ENCODE measurements around the gene GLRX5. TPM values are rescaled to one million over a fixed set of nuclear protein-coding genes. Genes with fewer than 3 reads are reported as not detected.
A peak's percentile ranks its signal among the peaks of the same experiment; 100 is the strongest.

GLRX5 gene
- 10 to 100 TPM; 61.0 to 72.2 (median 71.6) TPM for polyA plus RNA-seq (ENCODE audit: insufficient read length in 3 of 3)
- long read RNA-seq, donor 1, transcript GLRX5-201 (2 exons, 1,564 nt) = major isoform, 67 of 129 reads
- long read RNA-seq, donor 1, partial matches to known transcripts = 7 of 129 reads
- long read RNA-seq, donor 1, other reads (novel, unspliced or antisense) = 55 of 129 reads
- long read RNA-seq, donor 2, transcript GLRX5-201 (2 exons, 1,564 nt) = major isoform, 107 of 185 reads
- long read RNA-seq, donor 2, partial matches to known transcripts = 78 of 185 reads
- long read RNA-seq, donor 2, other reads (novel, unspliced or antisense) = 0 of 185 reads
- long read RNA-seq, donor 3, transcript GLRX5-201 (2 exons, 1,564 nt) = major isoform, 79 of 155 reads
- long read RNA-seq, donor 3, partial matches to known transcripts = 76 of 155 reads
- long read RNA-seq, donor 3, other reads (novel, unspliced or antisense) = 0 of 155 reads
- long read RNA-seq, donor 4, transcript GLRX5-201 (2 exons, 1,564 nt) = major isoform, 88 of 161 reads
- long read RNA-seq, donor 4, partial matches to known transcripts = 8 of 161 reads
- long read RNA-seq, donor 4, other reads (novel, unspliced or antisense) = 65 of 161 reads
- long read RNA-seq, donor 5, transcript GLRX5-201 (2 exons, 1,564 nt) = major isoform, 39 of 39 reads
- long read RNA-seq, donor 5, partial matches to known transcripts = 0 of 39 reads
- long read RNA-seq, donor 5, other reads (novel, unspliced or antisense) = 0 of 39 reads
- long read RNA-seq, donor 6, transcript GLRX5-201 (2 exons, 1,564 nt) = major isoform, 65 of 171 reads
- long read RNA-seq, donor 6, partial matches to known transcripts = 99 of 171 reads
- long read RNA-seq, donor 6, other reads (novel, unspliced or antisense) = 7 of 171 reads
- long read RNA-seq, donor 7, transcript GLRX5-201 (2 exons, 1,564 nt) = major isoform, 90 of 90 reads
- long read RNA-seq, donor 7, partial matches to known transcripts = 0 of 90 reads
- long read RNA-seq, donor 7, other reads (novel, unspliced or antisense) = 0 of 90 reads
- long read RNA-seq, donor 8, transcript GLRX5-201 (2 exons, 1,564 nt) = major isoform, 36 of 74 reads
- long read RNA-seq, donor 8, partial matches to known transcripts = 38 of 74 reads
- long read RNA-seq, donor 8, other reads (novel, unspliced or antisense) = 0 of 74 reads
- long read RNA-seq, donor 9, transcript GLRX5-201 (2 exons, 1,564 nt) = major isoform, 78 of 155 reads
- long read RNA-seq, donor 9, partial matches to known transcripts = 77 of 155 reads
- long read RNA-seq, donor 9, other reads (novel, unspliced or antisense) = 0 of 155 reads
- long read RNA-seq, donor 10, transcript GLRX5-201 (2 exons, 1,564 nt) = major isoform, 46 of 174 reads
- long read RNA-seq, donor 10, partial matches to known transcripts = 88 of 174 reads
- long read RNA-seq, donor 10, other reads (novel, unspliced or antisense) = 40 of 174 reads
- long read RNA-seq, donor 11, transcript GLRX5-201 (2 exons, 1,564 nt) = major isoform, 33 of 33 reads
- long read RNA-seq, donor 11, partial matches to known transcripts = 0 of 33 reads
- long read RNA-seq, donor 11, other reads (novel, unspliced or antisense) = 0 of 33 reads
- long read RNA-seq, donor 12, transcript GLRX5-201 (2 exons, 1,564 nt) = major isoform, 94 of 165 reads
- long read RNA-seq, donor 12, partial matches to known transcripts = 7 of 165 reads
- long read RNA-seq, donor 12, other reads (novel, unspliced or antisense) = 64 of 165 reads
- long read RNA-seq, donor 13, transcript GLRX5-201 (2 exons, 1,564 nt) = major isoform, 34 of 59 reads
- long read RNA-seq, donor 13, partial matches to known transcripts = 0 of 59 reads
- long read RNA-seq, donor 13, other reads (novel, unspliced or antisense) = 25 of 59 reads
- long read RNA-seq, donor 14 = 0 reads
- long read RNA-seq, donor 15 = 0 reads
- long read RNA-seq, donor 16, transcript GLRX5-201 (2 exons, 1,564 nt) = major isoform, 96 of 96 reads
- long read RNA-seq, donor 16, partial matches to known transcripts = 0 of 96 reads
- long read RNA-seq, donor 16, other reads (novel, unspliced or antisense) = 0 of 96 reads

DNA sequence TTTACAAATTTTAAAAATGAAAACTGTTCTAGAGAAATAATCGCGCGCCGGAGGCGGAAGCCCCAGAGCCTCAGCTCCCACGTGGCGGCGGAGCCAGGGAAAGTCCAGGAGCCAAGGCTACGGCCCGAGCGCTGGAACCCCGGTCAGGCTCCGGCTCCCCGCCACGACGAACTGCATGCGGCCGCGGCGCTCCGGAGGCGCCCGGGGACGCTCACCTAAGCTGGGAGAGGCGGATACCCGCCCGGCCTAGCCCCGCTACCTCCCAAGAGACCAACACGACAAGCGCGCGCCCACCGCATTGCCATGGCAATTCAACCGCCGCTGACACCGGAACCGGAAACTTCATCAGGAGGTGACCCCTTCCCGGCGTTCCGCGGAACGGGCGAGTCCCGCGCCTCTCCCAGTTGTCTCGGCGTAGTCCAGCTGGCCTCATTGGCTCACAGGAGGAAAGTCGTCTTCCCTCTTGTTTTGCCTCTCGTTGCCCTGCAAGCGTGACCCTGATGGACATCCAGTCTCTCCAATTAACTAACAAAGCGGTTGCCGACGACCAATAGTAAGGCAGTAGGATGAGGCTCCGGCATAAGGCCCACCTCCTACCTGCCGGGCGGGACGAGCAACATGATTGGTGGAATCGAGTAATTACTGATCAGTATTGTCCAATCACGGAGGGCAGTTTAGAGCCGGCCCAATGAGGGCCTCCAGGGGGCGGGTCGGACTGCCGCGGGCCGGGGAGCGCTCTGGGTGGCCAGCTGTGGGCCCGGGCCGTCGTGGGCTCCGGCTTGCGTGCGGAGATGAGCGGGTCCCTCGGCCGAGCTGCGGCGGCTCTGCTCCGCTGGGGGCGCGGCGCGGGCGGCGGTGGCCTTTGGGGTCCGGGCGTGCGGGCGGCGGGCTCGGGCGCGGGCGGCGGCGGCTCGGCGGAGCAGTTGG is at the start of gene GLRX5:
Gene GLRX5, plus strand, starts transcription at position 752 of the 927 bp plus-strand sequence. Its CDS starts 40 bp downstream, at position 792.
- DNase-seq = peak; percentile 100

DNA sequence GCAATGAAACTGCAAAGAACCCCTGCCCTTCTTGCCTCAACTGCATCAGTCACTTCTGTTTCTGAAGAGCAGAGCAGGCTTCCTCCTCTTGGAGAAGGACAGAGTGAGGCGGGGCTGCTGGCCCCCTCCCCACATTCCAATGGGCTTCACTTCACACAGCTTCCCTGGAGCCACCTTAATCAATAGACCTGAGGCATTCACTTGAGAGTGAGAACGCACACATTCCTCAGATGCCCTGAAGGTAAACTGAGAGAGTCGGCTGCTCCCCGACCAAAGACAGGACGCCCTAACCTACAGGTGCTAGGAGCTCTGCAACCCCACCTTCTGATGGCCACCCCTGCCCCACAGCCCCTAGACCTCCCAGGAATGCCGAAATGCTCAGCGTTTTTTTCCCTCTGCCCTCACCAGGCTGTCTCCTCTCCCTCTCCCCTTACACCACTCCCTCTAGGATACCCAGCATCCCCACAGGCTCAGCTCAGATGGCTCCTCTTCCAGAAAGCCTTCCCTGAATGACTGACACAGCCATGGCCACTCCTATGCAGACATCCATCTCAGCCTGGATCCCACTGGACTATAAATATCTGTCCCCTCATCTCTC is 49.5 kb upstream of the GLRX5 start:
- DNase-seq = no peak

DNA sequence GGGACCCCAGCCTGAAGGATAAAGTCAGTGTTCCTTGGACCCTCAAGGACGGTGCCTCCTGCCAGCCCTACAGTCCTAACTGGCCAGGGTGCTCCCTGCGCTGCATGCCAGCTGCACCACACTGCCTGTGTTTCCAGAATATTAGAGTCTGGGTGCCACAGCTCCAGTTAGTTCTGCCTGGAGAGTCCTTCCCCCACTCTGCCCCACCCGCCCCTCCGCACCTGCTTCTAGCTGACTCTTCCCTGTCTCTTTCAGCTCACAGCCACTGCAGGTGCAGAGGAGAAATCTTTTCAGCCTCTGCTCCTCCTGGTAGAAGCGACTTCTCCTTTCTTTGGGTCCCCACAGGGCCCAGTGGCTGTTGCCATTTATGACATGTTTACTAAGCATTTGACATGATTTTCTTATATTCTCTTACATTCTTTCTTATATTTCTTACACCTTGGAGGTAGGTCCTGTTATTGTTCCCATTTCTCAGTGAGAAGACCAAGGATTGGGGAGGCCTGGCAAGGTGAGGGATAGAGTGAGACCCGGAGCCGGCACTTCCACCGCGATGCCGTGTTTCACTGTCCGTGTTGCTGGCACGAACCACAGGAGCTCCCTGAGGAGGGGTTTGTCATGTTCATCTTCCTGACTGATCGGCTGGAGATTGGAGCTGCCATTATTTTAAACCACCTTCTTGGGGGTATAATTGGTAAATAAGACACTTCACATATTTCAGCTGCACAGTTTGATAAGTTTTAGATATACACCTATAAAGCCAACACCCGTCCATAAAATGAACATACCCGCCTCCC is 47.8 kb upstream of the GLRX5 start:
- no peak for DNase-seq

DNA sequence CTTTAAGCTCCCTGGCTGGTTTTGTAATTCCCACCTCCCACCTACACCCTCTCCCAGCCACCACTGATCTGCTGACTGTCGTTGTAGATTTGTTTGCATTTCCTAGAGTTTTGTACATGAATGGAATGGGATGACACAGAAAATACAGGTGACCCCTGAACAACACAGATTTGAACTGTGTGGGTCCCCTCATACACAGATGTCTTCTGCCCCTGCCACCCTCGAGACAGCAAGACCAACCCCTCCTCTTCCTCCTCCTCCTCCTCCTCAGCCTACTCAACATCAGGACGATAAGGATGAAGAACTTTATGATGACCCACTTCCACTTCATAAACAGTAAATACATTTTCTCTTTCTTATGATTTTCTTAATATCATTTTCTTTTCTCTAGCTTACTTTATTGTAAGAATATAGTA is 47.2 kb upstream of the GLRX5 start:
- DNase-seq = no peak

DNA sequence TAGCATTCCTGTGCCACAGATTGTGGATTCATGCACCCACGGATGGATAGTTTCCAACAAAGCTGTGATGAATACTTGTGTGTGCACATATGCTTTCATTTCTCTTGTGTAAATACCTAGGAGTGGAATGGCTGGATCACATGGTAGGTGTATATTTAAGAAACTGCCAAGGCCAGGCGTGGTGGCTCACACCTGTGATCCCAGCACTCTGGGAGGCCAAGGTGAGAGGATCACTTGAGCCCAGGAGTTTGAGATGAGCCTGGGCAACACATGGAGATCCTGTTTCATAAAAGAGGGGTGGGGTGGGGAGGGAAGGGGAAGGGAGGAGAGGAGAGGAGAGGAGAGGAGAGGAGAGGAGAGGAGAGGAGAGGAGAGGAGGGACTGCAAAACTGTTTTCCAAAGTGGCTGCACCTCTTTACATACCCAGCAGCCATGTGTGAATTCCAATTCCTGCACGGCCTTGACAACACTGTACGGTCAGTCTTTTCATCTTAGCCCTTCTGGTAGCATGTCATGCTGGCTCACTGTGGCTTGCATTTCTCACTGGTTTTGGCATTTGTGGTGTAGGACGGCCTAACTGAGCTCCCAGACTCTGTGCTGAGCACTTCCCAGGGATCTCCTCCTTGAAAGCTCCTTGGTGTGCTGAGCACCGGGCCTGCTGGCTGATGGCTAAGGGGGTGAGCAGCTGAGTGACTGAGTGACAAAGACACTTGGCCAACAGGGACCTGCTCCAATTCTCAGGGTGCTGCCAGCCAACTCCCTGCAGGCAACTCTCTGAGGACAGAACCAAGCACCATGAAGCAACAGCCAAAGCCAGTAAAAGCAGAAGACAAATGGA is 46.3 kb upstream of the GLRX5 start:
- DNase-seq = no peak

GRCh38 chr14:95489214-95490137 is 45.4 kb upstream of the GLRX5 start:
- DNase-seq = no peak

- DNase-seq = no peak
Observed at GRCh38 chr14:95490138-95490509, 44.7 kb upstream of the GLRX5 start.

- no peak for DNase-seq
Observed at GRCh38 chr14:95490727-95491451, 44.0 kb upstream of the GLRX5 start.

GRCh38 chr14:95491936-95492608 is 42.8 kb upstream of the GLRX5 start:
- DNase-seq = no peak

DNA sequence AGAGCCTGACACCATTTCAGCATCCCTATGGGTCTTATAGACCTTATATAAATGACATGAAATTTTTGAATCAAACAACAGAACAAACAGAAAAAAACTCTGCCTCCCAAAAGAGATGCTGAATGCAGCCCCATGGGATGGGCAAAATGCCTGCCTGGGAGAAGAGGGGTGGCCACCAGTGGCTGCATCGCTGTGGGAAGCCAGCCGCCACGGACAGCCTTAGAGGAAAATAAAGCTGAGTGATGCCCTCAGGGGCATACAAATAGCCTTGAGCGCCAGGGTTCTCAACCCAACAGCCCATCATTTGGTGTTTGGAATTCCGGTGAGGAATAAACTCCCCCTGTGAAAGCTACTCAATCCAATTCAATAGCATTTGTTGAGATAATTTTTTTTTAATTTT is 41.3 kb upstream of the GLRX5 start:
- DNase-seq = no peak

DNA sequence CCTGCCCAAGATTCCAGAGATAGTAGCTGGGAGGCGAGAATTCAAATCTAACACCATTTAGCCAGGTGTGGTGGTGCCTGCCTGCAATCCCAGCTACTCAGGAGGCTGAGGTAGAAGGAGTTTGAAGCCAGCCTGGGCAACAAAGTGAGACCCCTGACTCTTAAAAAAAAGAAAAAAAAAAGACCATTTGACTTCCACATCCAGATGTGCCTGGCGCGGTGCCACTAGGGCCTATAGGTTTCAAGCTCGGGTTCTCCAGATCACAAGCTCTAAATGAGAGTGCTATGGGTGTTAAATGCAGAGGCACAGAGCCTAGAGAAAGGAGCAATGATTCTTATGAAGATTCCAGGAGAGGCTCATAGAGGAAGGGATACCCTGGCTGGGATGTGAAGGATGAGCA is 40.9 kb upstream of the GLRX5 start:
- no peak for DNase-seq

- no peak for DNase-seq
Observed at GRCh38 chr14:95494456-95494855, 40.4 kb upstream of the GLRX5 start.

DNA sequence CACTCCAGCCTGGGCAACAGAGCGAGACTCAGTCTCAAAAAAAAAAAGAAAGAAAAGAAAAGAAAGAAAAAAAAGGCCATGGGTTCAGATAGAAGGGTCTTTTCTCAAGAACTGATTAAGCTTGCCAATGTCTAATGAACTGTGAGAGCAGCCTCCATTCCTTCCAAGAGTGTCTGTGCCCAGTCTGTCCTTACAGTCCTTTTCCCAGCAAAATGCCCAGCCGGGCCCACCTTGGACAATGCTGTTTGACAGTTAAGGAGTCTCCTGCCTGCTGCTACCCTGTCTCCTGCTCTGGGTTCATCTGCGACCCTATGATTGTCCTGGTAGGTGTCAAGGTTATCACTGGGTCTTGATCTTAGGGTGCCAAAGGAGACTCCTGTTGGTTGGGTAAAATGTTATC is 39.8 kb upstream of the GLRX5 start:
- DNase-seq = no peak

DNA sequence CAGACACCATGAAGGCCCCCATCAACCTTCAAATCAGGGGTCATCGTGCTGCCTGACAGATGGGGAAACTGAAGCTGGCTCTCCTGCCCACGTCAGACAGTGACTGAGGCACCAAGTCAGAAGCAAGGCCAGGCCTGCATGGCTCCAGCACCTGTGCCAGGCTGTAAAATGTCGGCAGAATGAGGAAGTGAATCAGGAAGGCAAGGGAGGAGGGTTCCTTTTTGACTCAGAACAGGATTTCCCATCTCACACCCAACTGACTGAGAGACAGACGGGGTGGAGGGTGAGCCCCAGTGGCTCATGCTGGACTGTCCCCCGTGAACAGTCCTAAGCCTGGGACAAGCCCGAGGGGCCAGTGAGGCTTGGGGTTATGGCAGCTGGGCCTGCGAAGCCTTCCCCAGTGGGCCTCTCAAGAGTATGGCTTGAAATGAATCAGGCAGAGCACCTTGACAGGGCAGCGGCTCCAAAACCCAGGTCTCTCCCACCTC is 39.3 kb upstream of the GLRX5 start:
- DNase-seq = no peak
